ENCODE measurements around the gene RNF144A.
A peak's percentile ranks its signal among the peaks of the same experiment; 100 is the strongest.

Gene RNF144A

DNA sequence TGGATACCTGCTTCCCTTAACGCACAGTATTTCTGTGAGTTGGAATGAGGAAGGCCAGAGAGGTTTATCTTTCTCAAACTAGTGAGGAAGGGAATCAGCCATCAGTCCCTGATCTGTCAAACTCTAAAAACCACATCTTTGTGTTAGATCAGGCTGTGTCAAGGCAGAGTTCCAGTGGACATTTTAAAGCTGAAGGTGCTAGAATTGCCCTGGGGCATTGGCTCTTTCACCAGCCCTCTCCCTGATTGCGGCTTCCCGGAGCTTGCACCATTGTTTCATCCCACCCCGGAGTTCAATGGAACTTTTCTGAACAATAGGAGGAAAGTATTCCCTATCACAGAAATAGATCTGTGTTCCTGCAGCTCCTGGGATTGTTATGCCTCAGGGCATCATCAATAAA, 110.2 kb downstream of the RNF144A start:
- no peak for DNase-seq

DNA sequence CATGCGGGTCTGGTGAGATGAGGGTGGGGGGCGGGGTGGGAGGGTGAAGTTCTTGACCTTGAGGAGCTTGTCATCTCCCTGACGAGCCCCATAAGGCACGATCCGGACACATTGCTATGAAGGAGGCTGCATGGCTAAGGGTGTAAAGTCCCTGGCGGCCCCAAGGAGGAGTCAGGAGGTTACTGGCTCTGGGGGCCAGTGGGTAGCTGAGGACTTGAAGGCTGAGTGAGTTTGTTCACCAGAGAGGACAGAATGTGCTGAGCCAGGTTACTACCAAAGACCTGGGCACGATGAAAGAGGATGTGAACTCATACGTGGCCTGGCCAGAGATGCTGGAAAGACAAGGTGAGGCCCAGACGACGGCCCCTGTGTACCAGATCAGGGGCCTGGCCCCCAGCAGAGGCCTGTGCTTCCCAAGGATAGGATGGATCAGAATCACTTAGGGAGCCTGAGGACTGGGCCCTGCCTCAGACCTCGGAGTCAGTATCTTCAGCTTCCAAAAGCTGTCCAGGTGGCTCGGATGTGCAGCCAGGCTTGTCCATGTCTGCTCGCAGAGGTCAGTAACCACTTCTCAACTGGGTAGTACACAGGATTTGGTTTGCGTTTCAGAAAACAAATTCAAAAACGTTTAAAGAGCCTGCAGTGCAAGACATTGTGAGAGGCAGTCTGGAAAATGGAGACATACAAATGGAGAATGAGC, 110.9 kb downstream of the RNF144A start:
- no peak for DNase-seq

DNA sequence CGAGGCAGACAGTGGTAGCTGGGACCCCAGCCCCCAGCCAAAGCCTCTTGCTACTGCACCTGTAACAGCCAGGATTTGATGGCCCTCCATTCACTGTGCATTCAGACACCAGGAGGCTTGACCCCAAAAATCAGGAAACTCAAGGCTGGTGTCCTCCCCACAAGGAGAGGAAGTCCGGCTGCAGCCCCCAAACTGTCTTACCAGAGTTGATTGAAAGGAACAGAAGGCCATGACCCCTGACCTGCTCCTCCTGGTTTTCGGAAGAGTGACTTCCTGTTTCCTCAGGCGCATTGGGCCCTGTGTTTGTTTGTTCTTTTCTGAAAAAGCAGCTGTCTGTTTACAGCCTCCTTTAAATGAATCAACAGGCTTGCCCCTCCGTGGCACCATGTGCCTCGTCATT, 111.6 kb downstream of the RNF144A start:
- no peak for DNase-seq

DNA sequence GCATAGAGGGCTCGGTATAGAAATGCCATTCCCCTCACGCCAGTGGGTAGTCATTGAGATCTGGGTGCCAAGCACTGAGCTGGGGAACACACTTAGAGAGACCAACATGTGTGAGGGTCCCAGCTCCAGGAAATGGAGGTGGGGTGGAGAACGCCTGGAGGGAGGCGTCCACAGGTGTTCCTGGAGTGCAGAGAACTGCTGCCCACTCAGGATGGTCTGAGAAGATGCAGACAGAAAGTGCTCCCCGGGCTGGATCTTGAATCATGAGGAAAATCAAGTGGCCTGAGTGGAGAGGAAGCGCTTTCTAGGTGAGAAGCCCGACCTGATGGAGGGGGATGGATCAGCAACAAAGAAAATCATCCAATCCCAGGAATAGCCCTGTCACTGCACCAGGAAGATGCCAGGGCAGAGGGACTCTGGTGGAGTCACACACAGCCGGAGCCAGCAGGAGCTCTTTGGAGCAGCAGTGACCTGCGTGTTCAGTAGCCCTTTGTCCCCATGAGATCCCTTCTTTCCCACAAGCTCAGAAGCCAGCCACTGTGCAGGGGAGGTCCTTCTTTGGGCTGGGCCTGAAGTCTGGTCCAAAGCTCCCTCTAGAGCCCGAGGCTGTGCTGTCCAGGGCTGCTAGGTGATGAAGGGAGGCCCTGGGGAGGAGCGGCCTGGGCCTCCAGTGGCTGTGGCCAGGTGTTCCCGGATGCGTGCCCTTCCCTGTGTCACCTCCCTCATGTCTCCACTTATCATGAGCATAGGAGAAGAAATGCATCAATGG, 112.3 kb downstream of the RNF144A start:
- no peak for DNase-seq

DNA sequence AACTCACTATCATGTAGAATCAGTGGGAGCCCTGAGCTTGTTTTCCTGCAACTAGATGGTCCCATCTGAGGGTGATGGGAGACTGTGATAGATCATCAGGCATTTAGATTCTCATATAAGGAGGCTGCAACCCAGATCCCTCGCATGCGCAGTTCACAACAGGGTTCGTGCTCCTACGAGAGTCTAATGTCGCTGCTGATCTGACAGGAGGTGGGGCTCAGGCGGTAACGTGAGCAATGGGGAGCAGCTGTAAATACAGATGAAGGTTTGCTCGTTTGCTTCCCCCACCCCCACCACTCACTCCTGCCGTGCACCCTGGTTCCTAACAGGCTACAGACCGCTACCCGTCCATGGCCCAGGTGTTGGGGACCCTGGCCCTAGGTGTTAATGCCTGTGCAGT, 113.6 kb downstream of the RNF144A start:
- DNase-seq: no peak

GRCh38 chr2:7031547-7032245, 114.5 kb downstream of the RNF144A start:
- DNase-seq: no peak

DNA sequence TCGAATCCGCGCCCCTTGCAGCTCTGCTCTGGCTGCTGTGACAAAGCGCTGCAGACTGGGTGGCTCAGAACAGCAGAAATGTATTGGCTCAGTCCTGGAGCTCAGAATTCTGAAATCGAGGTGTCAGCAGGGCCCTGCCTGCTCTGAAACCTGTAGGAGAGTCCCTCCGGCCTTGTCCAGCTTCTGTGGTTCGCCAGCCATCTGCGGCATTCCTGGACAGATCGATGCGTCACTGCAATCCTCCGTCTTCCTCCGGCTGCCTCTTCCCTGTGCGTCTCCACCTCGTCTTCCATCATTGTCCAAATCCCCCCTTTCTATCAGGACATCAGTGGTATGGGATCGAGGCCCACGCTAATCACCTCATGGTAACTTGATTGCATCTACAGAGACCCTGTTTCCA, 115.2 kb downstream of the RNF144A start:
- DNase-seq: no peak

DNA sequence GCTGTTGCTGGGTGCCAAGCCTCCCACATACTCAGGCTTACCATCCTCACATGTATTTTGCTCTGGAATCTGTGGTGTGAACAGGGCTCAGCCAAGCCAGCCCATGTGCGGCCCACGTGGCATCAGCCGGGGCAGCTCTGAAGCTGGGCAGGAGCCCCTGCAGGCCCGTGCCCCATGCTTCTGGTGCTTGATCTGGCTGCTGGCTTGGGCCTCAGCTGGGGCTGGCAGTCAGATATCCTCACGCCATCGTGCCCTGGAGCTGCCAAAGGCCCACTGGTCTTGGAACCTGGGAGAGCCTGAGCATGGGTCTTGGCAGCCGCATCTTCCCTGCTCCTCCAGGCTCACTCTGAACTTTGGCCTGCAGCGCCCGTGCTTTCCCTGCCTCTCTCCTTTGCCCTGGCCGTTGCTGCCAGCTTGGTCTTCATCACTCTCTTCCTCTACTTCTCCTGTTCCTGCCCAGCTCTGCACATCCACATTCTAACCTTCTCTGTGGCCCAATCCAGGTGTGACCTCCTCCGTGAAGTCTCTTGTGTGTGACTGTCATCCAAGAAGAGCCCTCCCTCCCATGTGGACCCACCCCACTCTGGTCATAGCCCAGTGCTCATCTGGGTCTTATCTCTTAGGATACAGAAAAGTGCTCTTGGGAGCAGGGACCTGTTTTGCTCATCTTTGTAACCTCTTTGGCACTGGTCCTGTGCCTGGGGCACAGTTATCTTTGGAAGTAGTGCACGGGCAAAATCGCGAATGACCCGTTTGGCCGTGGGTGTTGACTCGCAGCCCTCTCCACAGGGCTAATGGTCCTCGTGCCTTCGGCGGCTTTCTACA, 116.1 kb downstream of the RNF144A start:
- no peak for DNase-seq

GRCh38 chr2:7034303-7034702, 117.1 kb downstream of the RNF144A start:
- DNase-seq: no peak

- DNase-seq: no peak
Observed at GRCh38 chr2:7035884-7036283, 118.7 kb downstream of the RNF144A start.

DNA sequence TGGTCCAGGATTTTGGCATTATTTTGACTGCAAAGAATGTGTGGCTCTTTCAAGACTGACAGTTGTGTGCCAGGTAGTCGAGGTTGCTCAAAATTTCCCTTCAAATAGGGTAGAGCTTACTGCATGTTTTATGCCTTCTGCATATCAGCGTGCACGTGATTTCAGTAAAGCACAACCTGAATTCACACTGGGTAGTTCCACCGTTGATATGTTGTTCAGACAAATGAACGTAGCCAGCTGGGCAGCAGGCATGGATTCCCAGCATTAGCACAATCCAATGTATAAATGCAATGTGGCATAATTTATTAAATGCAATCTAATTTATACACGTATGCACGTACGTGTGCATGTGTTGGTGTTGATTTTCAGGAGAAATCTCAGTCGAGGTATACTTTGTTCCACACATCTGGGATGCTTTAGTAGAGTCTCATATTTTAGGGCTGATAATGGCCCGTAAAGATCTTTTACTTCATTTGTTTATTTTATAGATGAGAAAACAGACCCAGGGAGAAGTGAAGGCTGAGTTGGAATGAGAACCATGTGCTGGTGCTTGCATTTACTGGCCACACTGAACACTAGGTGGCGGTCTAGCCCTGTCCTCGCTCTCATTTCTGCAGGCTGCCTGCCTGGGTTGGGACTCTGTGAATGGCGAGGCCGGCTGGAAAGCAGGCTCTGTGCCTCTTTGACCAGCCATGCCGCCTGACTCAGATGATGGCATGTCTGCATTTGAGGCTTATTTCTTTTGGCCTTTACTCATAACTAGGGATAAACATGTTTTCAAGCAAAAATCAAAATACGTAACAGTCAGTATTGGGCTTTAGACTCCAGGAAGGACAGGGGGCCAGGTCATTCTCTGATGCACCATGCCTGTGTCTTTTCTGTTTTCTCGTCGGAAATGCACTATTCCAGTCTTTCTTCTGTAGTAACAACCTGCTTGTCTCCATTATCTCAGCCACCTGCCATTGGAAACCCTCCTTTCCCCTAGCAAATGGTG, 120.4 kb downstream of the RNF144A start:
- DNase-seq: no peak

DNA sequence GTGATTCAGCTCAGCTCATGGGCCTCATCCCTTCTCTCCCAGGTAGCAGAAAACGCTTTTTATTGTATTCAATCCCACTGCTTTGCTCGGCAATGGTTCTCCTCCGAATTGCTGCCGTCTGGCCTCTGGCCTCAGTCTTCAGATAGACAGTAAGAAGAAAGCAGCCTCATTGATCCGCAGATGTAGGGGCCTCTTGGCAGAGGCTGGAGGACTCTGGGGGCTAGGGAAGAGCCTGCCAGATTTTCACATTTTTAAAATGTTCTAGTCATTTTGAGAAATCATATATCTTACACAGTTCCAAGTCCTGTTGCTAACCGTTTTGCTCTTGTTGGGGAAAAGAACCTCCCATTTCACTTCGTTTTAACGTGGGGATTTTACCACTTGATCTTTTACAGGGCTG, 123.3 kb downstream of the RNF144A start:
- DNase-seq: no peak

DNA sequence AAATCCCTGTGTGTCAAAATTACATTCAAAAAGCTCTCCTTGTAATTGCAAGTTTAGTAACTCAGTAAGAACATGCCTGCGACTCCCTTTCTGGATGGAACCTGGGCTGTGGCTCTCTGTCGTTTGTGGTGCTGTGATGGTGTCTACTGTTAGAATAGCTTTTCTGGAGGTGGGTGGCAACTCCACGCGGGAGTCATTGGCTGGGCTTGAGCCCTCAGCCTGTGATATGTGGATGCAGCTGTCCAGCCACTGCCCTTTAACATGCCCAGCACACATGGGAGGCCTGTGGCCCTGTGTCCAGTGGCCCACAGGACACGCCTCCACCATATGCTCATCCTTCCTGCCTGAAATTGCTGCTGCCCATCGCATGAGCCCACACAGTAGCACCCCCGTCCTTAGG, 124.2 kb downstream of the RNF144A start:
- DNase-seq: no peak

GRCh38 chr2:7043690-7044089, 126.5 kb downstream of the RNF144A start:
- DNase-seq: no peak

DNA sequence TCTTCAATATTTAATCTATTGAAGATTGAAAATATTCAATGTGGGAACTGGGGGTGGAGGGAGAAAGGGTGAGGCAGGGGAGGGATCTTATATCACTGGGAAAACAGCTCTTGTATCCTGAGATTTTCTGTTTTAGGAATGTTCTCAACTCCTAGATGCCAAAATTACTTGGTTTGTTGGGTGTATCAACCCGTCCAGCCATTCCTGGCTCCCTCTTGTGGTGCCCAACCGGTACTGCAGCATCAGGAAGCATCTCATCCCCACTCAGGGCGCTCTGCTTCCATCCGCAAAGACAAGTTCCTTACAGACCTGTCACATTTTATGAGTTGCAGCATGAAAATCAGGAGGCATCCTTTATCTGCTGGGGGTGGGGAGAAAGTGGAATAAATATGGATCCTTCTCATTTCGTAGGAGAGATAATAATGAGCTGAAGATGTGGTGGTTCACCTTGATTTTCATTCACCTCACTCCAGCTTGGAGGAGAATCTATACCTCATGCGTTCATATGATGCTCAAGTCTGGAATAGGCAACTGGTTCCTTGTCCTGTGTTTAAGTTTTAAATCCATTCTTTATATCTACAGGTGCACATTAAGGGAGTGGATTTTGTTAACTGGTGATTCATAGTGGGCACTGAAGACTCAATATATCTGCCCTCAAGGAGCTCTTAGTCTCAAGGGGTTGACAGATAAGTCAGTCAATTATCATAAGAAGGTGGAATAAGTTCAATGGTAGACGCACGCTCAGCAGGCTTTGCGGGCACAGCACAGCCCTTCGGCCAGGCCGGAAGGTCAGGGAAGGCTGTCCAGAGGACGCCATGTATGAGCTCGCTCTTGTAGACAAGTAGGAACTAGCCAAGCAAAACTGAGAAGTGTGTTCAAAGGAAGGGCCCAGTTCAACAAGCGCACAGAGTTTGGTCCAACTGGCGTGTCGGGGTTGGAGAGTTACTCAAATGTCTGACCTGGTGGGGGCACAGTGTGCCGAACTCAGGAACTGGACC, 127.3 kb downstream of the RNF144A start:
- peak; percentile 2 for DNase-seq

GRCh38 chr2:7045601-7046590, 128.7 kb downstream of the RNF144A start:
- DNase-seq: no peak

DNA sequence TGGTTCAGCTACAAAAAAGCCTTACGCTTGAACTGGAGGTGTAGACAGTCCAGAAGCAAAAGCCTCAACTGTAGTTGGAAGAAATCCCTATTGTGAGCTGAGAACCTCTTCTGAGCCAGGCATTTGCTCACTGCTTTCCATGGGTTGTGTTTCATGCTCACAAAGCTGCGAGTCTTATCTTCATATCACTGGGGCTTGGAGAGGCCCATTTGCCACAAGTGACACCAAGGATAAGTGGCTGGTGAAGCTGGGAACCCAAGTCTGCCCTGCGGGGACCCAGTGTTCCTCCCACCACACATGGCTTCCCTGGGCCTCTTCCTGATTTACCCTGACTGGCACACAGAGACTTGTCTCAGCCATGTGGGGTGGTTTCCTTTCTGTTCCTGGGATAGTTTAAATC, 130.4 kb downstream of the RNF144A start:
- DNase-seq: no peak

DNA sequence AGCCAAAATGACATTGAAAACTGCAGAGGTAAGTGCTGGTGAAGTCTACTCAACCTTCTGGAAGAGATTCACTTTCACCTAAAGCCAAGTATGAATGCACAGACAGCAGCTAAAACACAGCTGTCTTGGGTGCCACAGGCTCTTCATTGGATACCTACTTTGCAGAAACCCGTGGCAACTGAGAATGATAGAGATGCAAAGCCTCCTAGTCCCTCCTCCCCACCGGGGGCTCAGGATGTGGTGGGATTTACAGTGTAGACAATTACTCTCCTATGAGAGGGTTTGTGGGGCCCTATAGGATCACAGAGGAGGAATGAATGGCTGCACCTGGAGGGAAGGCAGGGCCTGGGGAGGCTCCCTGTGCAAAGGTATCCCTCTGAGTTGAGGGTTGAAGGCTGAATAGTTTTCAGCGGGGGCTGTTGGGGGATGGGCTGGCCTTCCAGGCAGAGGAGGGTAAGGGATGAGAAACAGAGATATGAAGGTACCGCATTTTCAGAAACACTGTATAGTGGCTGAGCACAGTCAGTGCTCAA, 131.6 kb downstream of the RNF144A start:
- DNase-seq: no peak

DNA sequence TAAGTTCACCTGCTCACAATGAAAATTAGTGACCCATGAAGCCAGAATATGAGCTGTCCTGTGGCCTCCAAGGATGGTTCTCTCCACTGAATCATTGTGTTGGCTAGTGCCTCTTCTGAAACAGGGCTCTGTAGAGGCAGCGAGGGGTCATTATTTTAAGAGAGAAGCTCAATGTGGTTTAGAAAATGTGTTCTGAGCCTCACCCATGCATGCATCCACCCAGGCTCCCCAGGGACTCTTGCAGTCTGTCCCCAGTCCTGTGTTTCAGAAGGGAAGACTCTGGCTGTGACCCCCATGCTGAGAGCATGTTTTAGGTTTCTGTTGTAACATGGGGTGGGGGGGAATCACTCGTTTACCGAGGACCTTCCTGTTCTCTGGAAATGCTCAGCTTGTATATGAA, 135.2 kb downstream of the RNF144A start:
- DNase-seq: no peak

Measured in T1000 (cell line).